ENCODE results near the gene WFIKKN2. TPM values are rescaled to one million over a fixed set of nuclear protein-coding genes. Genes with fewer than 3 reads are reported as not detected.

The WFIKKN2 gene
- total RNA-seq, 1 experiment from 2014 or later = 0.11 TPM

GRCh38 chr17:50864747-50865059 lies 29.3 kb downstream of the WFIKKN2 start:
- Mint-ChIP-seq H3K4me1 (peaks cover 30% of the 10 kb centered on the region), H3K9me3 (no peaks in the 10 kb centered on the region)

More at GRCh38 chr17:50864747-50865059, 29.3 kb downstream of the WFIKKN2 start:
- Mint-ChIP-seq H3K4me3 (peak overlapping the region; percentile 96), H3K27me3 (ENCODE audit: low read depth) (no peaks in the 10 kb centered on the region), H3K27ac (peak overlapping the region; percentile 96), H3K36me3 (peaks cover 11% of the 10 kb centered on the region)
- ChIA-PET CTCF (interaction anchor here (3.3 to 6.0 kb wide), 4 partner anchors 12 to 89 kb away, joined by 25 to 75 read pairs (median 50); no protein-coding TSS in a partner anchor), POLR2A (interaction anchor here (2.1 kb wide), 1 partner anchor 61 kb away, joined by 10 read pairs; no protein-coding TSS in a partner anchor)
- no peak for ATAC-seq
- TF ChIP-seq ZNF138 (CRISPR knock-in tag; conservative IDR thresholded peaks at IDR 0.05) = no peak
- no peak for TF ChIP-seq NFE2L1 (CRISPR knock-in tag; IDR thresholded peaks at IDR 0.05)
- no peak for TF ChIP-seq AR (CRISPR knock-in tag; IDR thresholded peaks at IDR 0.05)
- TF ChIP-seq CBFB (CRISPR knock-in tag; IDR thresholded peaks at IDR 0.05; ENCODE audit: low read depth) = no peak
- TF ChIP-seq TEAD4 (CRISPR knock-in tag; IDR thresholded peaks at IDR 0.05) = no peak
- no peak for TF ChIP-seq SP1 (CRISPR knock-in tag; conservative IDR thresholded peaks at IDR 0.05)
- TF ChIP-seq, protein P1, sequence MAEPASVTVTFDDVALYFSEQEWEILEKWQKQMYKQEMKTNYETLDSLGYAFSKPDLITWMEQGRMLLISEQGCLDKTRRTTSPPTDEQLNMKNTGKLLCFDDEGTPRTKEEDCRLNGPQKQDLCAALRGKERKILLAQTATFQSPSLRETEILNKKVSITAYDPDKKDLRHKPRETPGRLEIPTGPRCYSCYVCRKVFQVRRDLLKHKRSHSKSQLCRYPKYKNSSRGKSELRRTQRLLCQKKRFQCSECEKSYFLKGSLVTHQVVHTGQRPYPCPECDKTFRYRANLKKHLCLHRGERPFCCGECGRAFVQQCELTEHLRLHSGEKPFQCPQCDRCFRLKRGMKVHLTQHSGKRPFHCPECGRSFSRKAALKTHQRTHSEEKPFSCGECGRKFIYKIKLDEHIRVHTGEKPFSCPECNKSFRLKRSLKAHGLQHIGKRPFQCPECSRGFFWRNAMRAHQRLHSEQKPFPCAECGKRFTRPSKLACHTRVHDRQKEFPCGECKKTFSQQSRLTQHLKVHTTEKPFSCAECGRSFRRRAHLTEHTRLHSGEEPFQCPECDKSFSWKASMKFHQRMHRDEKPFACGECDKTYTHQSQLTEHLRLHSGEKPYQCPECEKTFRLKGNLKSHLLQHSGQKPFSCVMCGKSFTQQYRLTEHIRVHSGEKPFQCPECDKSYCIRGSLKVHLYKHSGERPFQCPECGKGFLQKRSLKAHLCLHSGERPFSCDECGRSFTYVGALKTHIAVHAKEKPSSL (CRISPR knock-in tag; conservative IDR thresholded peaks at IDR 0.05) = no peak
- TF ChIP-seq ZNF512 (CRISPR knock-in tag; IDR thresholded peaks at IDR 0.05; ENCODE audit: borderline replicate concordance) = no peak
- TF ChIP-seq, protein P2, sequence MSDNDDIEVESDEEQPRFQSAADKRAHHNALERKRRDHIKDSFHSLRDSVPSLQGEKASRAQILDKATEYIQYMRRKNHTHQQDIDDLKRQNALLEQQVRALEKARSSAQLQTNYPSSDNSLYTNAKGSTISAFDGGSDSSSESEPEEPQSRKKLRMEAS (CRISPR knock-in tag; IDR thresholded peaks at IDR 0.05) = no peak
- no peak for TF ChIP-seq ZBTB21 (CRISPR knock-in tag; IDR thresholded peaks at IDR 0.05; ENCODE audit: borderline replicate concordance)
- TF ChIP-seq NR1H2 (CRISPR knock-in tag; IDR thresholded peaks at IDR 0.05) = no peak
- no peak for TF ChIP-seq E2F1 (CRISPR knock-in tag; IDR thresholded peaks at IDR 0.05)
- TF ChIP-seq, protein P3, sequence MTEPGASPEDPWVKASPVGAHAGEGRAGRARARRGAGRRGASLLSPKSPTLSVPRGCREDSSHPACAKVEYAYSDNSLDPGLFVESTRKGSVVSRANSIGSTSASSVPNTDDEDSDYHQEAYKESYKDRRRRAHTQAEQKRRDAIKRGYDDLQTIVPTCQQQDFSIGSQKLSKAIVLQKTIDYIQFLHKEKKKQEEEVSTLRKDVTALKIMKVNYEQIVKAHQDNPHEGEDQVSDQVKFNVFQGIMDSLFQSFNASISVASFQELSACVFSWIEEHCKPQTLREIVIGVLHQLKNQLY (CRISPR knock-in tag; IDR thresholded peaks at IDR 0.05) = no peak
- no peak for DNase-seq (ENCODE audit: low spot score)
